ENCODE data around the gene CLPTM1L. TPM values are rescaled to one million over a fixed set of nuclear protein-coding genes. Genes with fewer than 3 reads are reported as not detected.

CLPTM1L gene
- total and polyA plus RNA-seq, 2 donors = 60.7 to 142 TPM

DNA sequence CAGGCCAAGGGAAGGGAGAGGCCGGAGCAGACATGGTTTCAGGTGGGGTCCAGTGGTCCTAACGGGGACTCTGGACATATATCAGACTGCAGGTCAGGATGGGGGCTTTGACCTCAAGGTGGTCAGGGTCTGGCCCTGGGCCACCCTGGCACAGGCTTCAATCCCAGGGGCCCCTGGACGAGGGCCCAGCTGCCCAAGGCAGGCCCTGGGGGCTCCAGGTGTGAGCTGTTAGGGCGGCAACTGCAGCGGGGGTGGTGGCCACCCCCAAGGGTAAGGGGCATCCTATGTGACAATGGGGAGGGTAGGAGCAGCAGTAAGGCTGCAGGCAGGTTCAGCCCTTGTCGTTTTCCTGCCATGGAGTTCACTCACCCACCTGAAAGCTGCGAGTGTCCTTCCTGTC, 45.4 kb upstream of the CLPTM1L start:
- no peak overlapping the region for H3K27ac ChIP-seq (ENCODE audit: low read depth in 1 of 2, low read length in 1 of 2)
- WGBS = 86% methylated on average over 7 of the region's 7 CpGs
- no peaks in the 10 kb centered on the region for H3K9me3 ChIP-seq (ENCODE audit: control insufficient read depth in 2 of 2, insufficient read depth in 1 of 2, low read length in 1 of 2)
- no peak for DNase-seq (ENCODE audit: low read depth in 6 of 9, low spot score in 9 of 9)
- peaks cover 9 to 16% of the 10 kb centered on the region in 2 donors for H3K4me1 ChIP-seq (ENCODE audit: control insufficient read depth in 2 of 2, insufficient read depth in 2 of 2, low read length in 2 of 2)
- H3K36me3 ChIP-seq (ENCODE audit: control insufficient read depth in 2 of 2, insufficient read depth in 2 of 2, low read length in 1 of 2) = no peaks in the 10 kb centered on the region
- no peak overlapping the region for H3K4me3 ChIP-seq (ENCODE audit: low read length in 2 of 2)
- peaks cover 0 to 73% of the 10 kb centered on the region in 2 donors for H3K27me3 ChIP-seq (ENCODE audit: control insufficient read depth in 2 of 2, insufficient read depth in 1 of 2, low read length in 1 of 2)

DNA sequence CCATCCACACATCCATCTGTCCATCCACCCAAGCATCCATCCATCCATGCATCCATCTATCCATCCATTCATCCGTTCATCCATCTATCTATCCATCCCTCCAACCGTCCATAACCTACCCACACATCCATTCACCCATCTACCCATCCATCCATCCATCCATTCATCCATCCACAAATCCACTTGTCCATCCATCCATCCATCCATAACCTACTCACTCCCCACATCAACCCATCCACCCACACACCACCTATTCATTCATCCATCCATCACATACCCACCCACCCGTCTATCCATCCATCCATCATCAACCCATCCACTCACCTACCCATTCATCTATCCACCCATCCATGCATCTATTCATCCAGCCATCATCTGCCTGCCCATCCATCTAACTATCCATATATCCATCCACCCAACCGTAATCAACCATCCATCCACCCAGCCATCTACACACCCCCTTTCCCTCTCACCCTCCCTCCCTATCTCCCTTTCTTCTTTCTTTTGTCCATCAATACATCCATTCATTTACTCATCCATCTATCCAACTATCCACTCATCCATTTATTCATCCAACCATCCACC, 43.6 kb upstream of the CLPTM1L start:
- WGBS = 95% methylated on average over 4 of the region's 4 CpGs
- peaks cover 0 to 57% of the 10 kb centered on the region in 2 donors for H3K27me3 ChIP-seq (ENCODE audit: control insufficient read depth in 2 of 2, insufficient read depth in 1 of 2, low read length in 1 of 2)
- DNase-seq (ENCODE audit: low read depth in 6 of 9, low spot score in 9 of 9) = no peak
- no peak overlapping the region for H3K4me3 ChIP-seq (ENCODE audit: low read length in 2 of 2)
- H3K9me3 ChIP-seq (ENCODE audit: control insufficient read depth in 2 of 2, insufficient read depth in 1 of 2, low read length in 1 of 2) = no peaks in the 10 kb centered on the region
- no peak overlapping the region for H3K27ac ChIP-seq (ENCODE audit: low read depth in 1 of 2, low read length in 1 of 2)
- peaks cover 11 to 18% of the 10 kb centered on the region in 2 donors for H3K4me1 ChIP-seq (ENCODE audit: control insufficient read depth in 2 of 2, insufficient read depth in 2 of 2, low read length in 2 of 2)
- H3K36me3 ChIP-seq (ENCODE audit: control insufficient read depth in 2 of 2, insufficient read depth in 2 of 2, low read length in 1 of 2) = no peaks in the 10 kb centered on the region

- H3K4me1 ChIP-seq (ENCODE audit: control insufficient read depth in 2 of 2, insufficient read depth in 2 of 2, low read length in 2 of 2) = peaks cover 11 to 18% of the 10 kb centered on the region in 2 donors
- H3K27me3 ChIP-seq (ENCODE audit: control insufficient read depth in 2 of 2, insufficient read depth in 1 of 2, low read length in 1 of 2) = peaks cover 0 to 51% of the 10 kb centered on the region in 2 donors
- H3K9me3 ChIP-seq (ENCODE audit: control insufficient read depth in 2 of 2, insufficient read depth in 1 of 2, low read length in 1 of 2) = peaks cover 0 to 1% of the 10 kb centered on the region in 2 donors
- no peak for DNase-seq (ENCODE audit: low read depth in 6 of 9, low spot score in 9 of 9)
- 95% methylated on average over 5 of the region's 5 CpGs for WGBS
- no peak overlapping the region for H3K27ac ChIP-seq (ENCODE audit: low read depth in 1 of 2, low read length in 1 of 2)
- no peak overlapping the region for H3K4me3 ChIP-seq (ENCODE audit: low read length in 2 of 2)
- no peaks in the 10 kb centered on the region for H3K36me3 ChIP-seq (ENCODE audit: control insufficient read depth in 2 of 2, insufficient read depth in 2 of 2, low read length in 1 of 2)
Measured at GRCh38 chr5:1387876-1388275, 43.0 kb upstream of the CLPTM1L start.

DNA sequence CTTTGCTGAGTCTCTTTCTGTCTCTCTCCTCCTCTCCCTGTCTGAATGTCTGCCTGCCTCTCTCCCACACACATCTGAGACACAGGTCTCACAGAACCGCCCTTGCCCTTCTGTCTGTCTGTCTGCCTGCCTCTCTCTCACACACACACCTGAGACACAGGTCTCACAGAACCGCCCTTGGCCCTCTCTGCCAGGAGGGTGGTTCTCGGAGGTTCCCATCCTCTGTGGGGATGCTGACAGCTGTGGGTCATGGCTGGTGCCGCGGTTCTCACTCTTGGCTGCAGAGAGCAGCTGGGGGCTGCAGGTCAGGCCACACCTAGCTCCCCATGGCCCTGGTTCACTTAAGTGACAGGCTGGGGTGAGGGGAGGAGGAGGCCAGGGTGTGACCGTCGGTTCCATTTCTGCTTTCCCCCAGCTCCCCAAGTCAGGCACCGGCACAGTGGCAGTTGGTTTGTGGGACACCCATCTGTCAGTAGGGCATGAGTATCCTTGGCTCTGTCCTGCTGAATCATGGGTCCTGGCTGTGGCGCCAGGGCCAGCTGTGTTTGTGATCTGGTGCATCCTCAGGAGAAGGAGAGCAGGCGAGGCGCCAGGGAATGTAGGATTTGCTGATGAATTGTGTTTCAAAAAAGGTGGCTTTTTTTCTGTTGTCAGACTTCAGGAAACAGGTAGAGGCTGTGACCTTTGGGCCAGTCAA, 42.3 kb upstream of the CLPTM1L start:
- Histone ChIP-seq H3K9me3 (ENCODE audit: control insufficient read depth in 2 of 2, insufficient read depth in 1 of 2, low read length in 1 of 2) (peaks cover 0 to 1% of the 10 kb centered on the region in 2 donors), H3K36me3 (ENCODE audit: control insufficient read depth in 2 of 2, insufficient read depth in 2 of 2, low read length in 1 of 2) (no peaks in the 10 kb centered on the region), H3K4me1 (ENCODE audit: control insufficient read depth in 2 of 2, insufficient read depth in 2 of 2, low read length in 2 of 2) (peaks cover 11 to 18% of the 10 kb centered on the region in 2 donors), H3K27ac (ENCODE audit: low read depth in 1 of 2, low read length in 1 of 2) (peak overlapping the region; percentile 99), H3K27me3 (ENCODE audit: control insufficient read depth in 2 of 2, insufficient read depth in 1 of 2, low read length in 1 of 2) (peaks cover 0 to 45% of the 10 kb centered on the region in 2 donors), H3K4me3 (ENCODE audit: low read length in 2 of 2) (peak overlapping the region; percentile 65 to 82)
- WGBS = 68% methylated on average over 11 of the region's 11 CpGs
- DNase-seq (ENCODE audit: low read depth in 6 of 9, low spot score in 9 of 9) = peak in 1 of 9 donors; percentile 33

GRCh38 chr5:1386274-1386717, 41.4 kb upstream of the CLPTM1L start:
- under 1% methylated on average over 36 of the region's 36 CpGs for WGBS
- Histone ChIP-seq H3K36me3 (ENCODE audit: control insufficient read depth in 2 of 2, insufficient read depth in 2 of 2, low read length in 1 of 2) (no peaks in the 10 kb centered on the region), H3K27me3 (ENCODE audit: control insufficient read depth in 2 of 2, insufficient read depth in 1 of 2, low read length in 1 of 2) (peaks cover 0 to 36% of the 10 kb centered on the region in 2 donors), H3K9me3 (ENCODE audit: control insufficient read depth in 2 of 2, insufficient read depth in 1 of 2, low read length in 1 of 2) (peaks cover 0 to 1% of the 10 kb centered on the region in 2 donors), H3K4me1 (ENCODE audit: control insufficient read depth in 2 of 2, insufficient read depth in 2 of 2, low read length in 2 of 2) (peaks cover 11 to 18% of the 10 kb centered on the region in 2 donors), H3K27ac (ENCODE audit: low read depth in 1 of 2, low read length in 1 of 2) (peak overlapping the region; percentile 99), H3K4me3 (ENCODE audit: low read length in 2 of 2) (peak overlapping the region; percentile 65 to 82)
- peak; percentile 77 to 95 (median 84) for DNase-seq (ENCODE audit: low read depth in 6 of 9, low spot score in 9 of 9)

GRCh38 chr5:1385395-1386273, 40.7 kb upstream of the CLPTM1L start:
- DNase-seq (ENCODE audit: low read depth in 6 of 9, low spot score in 9 of 9) = peak; percentile 40 to 87 (median 68)
- Histone ChIP-seq H3K36me3 (ENCODE audit: control insufficient read depth in 2 of 2, insufficient read depth in 2 of 2, low read length in 1 of 2) (no peaks in the 10 kb centered on the region), H3K4me1 (ENCODE audit: control insufficient read depth in 2 of 2, insufficient read depth in 2 of 2, low read length in 2 of 2) (peaks cover 12 to 18% of the 10 kb centered on the region in 2 donors), H3K27me3 (ENCODE audit: control insufficient read depth in 2 of 2, insufficient read depth in 1 of 2, low read length in 1 of 2) (peaks cover 0 to 34% of the 10 kb centered on the region in 2 donors), H3K4me3 (ENCODE audit: low read length in 2 of 2) (peak overlapping the region; percentile 65 to 82), H3K27ac (ENCODE audit: low read depth in 1 of 2, low read length in 1 of 2) (peak overlapping the region; percentile 99), H3K9me3 (ENCODE audit: control insufficient read depth in 2 of 2, insufficient read depth in 1 of 2, low read length in 1 of 2) (peaks cover 0 to 1% of the 10 kb centered on the region in 2 donors)
- 13% methylated on average over 48 of the region's 48 CpGs for WGBS

DNA sequence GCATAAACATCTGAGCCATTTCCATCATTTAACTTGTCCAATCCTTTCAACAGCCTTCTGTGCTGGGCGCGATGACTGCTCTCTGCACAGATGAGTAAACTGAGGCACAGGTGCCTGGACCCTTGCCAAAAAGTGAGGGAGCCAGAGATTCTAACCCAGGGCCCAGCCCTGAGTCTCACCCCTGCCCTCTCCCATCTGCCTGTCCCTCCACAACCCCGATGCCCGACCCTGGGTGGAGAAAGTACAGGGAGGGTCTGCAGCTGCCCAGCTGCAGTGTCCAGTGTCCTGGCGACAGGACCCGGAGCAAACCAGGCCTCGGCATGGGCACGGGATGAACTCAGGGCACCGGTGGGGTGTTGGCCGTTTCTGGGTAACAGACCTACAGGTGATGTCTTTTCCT, 39.6 kb upstream of the CLPTM1L start:
- Histone ChIP-seq H3K4me3 (ENCODE audit: low read length in 2 of 2) (no peak overlapping the region), H3K9me3 (ENCODE audit: control insufficient read depth in 2 of 2, insufficient read depth in 1 of 2, low read length in 1 of 2) (peaks cover 1 to 7% of the 10 kb centered on the region in 2 donors), H3K4me1 (ENCODE audit: control insufficient read depth in 2 of 2, insufficient read depth in 2 of 2, low read length in 2 of 2) (peaks cover 15 to 21% of the 10 kb centered on the region in 2 donors), H3K27me3 (ENCODE audit: control insufficient read depth in 2 of 2, insufficient read depth in 1 of 2, low read length in 1 of 2) (peaks cover 0 to 34% of the 10 kb centered on the region in 2 donors), H3K36me3 (ENCODE audit: control insufficient read depth in 2 of 2, insufficient read depth in 2 of 2, low read length in 1 of 2) (no peaks in the 10 kb centered on the region), H3K27ac (ENCODE audit: low read depth in 1 of 2, low read length in 1 of 2) (no peak overlapping the region)
- WGBS = 96% methylated on average over 10 of the region's 10 CpGs
- no peak for DNase-seq (ENCODE audit: low read depth in 6 of 9, low spot score in 9 of 9)

- H3K27ac ChIP-seq (ENCODE audit: low read depth in 1 of 2, low read length in 1 of 2) = no peak overlapping the region
- H3K4me3 ChIP-seq (ENCODE audit: low read length in 2 of 2) = no peak overlapping the region
- H3K4me1 ChIP-seq (ENCODE audit: control insufficient read depth in 2 of 2, insufficient read depth in 2 of 2, low read length in 2 of 2) = peaks cover 15 to 21% of the 10 kb centered on the region in 2 donors
- H3K36me3 ChIP-seq (ENCODE audit: control insufficient read depth in 2 of 2, insufficient read depth in 2 of 2, low read length in 1 of 2) = no peaks in the 10 kb centered on the region
- H3K9me3 ChIP-seq (ENCODE audit: control insufficient read depth in 2 of 2, insufficient read depth in 1 of 2, low read length in 1 of 2) = peaks cover 3 to 12% of the 10 kb centered on the region in 2 donors
- WGBS = 86% methylated on average over 8 of the region's 8 CpGs
- peaks cover 0 to 33% of the 10 kb centered on the region in 2 donors for H3K27me3 ChIP-seq (ENCODE audit: control insufficient read depth in 2 of 2, insufficient read depth in 1 of 2, low read length in 1 of 2)
- no peak for DNase-seq (ENCODE audit: low read depth in 6 of 9, low spot score in 9 of 9)
Measured at GRCh38 chr5:1383886-1384401, 39.0 kb upstream of the CLPTM1L start.
